Pancreas (tissue), 10 donors: ENCODE measurements around the gene COL4A1. TPM values are rescaled to one million over a fixed set of nuclear protein-coding genes. Genes with fewer than 3 reads are reported as not detected.

ENCODE experiments used
- ATAC-seq, 4 donors: fragments of 200-7000 bp; cut with Tn5 transposase; one replicate each; pipeline versions ENCODE4 v1.8.0 to v1.9.1; 2020; ENCODE audit warnings: mild to moderate bottlenecking in 4 of 4, moderate library complexity in 4 of 4
- DNase-seq, 6 donors: peaks; one replicate each; pipeline ENCODE4 v3.0.0-alpha.2; 2020
- FAIRE-seq: peaks from 2 replicates; lab custom pipeline; 2012; peaks lifted over from hg19 to GRCh38; lab: Jason Lieb, UNC
- H3K27ac ChIP-seq, 4 donors: fragments of 200-600 bp; sonication (generic); 1 replicate in 3 of 4; 2 replicates in 1 of 4; pipeline versions ENCODE4 v1.5.0 to v1.8.0; 2020
- H3K27me3 ChIP-seq, 4 donors: fragments of 200-600 bp; one replicate each; pipeline ENCODE4 v1.8.0; 2021
- H3K36me3 ChIP-seq, 3 donors: fragments of 200-600 bp; sonication (generic) in 1 of 3; one replicate each; pipeline versions ENCODE4 v1.5.0 to v1.8.0; 2020 to 2021
- H3K4me1 ChIP-seq, 3 donors: fragments of 200-600 bp; one replicate each; pipeline ENCODE4 v1.8.0; 2021
- H3K4me3 ChIP-seq, 4 donors: fragments of 200-600 bp; sonication (generic) in 2 of 4; one replicate each; pipeline versions ENCODE4 v1.5.0 to v1.8.0; 2020 to 2021
- H3K9me3 ChIP-seq, 4 donors: fragments of 200-600 bp; one replicate each; pipeline ENCODE4 v1.8.0; 2021
- CTCF ChIP-seq, 4 donors: fragments of 200-600 bp; sonication (generic) in 3 of 4; IDR thresholded peaks; one replicate each; pipeline versions ENCODE4 v1.5.0 to v1.8.0; 2021; ENCODE audit warnings: antibody characterized with exemption in 4 of 4
- WGBS, 2 donors: extraction: QIAGEN DNeasy Blood & Tissue Kit; methylation state at CpG; one replicate each; pipeline ENCODE4 v1.1.7; 2013; 5-methylcytosine and 5-hydroxymethylcytosine counted together
- intact Hi-C, 3 donors: fragments of 100-400 bp; cut with DNase I; formaldehyde crosslinking; loops; one replicate each; pipeline versions ENCODE4 v1.11.1 to v1.14.2; 2022
- polyA plus RNA-seq, 2 donors: library from polyadenylated mRNA; stranded (reverse); fragments of 200-250 nt; gene quantifications; one replicate each; pipeline ENCODE4 v1.2.3, GENCODE V29; 2013
- total RNA-seq, 6 donors: library from RNA; stranded (reverse); fragmentation: NEBNext Ultra II Directional in 4 of 6; extraction: Animal tissue kit (Norgen Biotek cat#: 25700) in 4 of 6; gene quantifications; one replicate each; pipeline versions ENCODE4 v1.2.1 to v1.2.4, GENCODE V29; 2021 to 2023
- donor health status: healthy with polysubstance abuse.
- donor health status: DM: no; HTN: no; CAD: no; lungs with moderate emphysema.
- donor health status: DM: no; HTN: no; CAD: no.
- donor health status: control.
- donor health status: control.
- donor health status: Bipolar disorder and iron deficiency.
- donor health status: DM: yes; HTN: yes; CAD: no.
- donor health status: DM: no; HTN: no; CAD: no.
- donor health status: DM: no; HTN: no; CAD: no.
- donor health status: DM: yes; HTN: yes; CAD: no.

Gene COL4A1
- total and polyA plus RNA-seq, 8 donors: 20.7 to 167 (median 35.6) TPM

- H3K4me1 ChIP-seq: peaks cover 0 to 3% (median 0%) of the 10 kb centered on the region in 3 donors
- H3K27me3 ChIP-seq: no peaks in the 10 kb centered on the region
- no peak for ATAC-seq
- no peak for FAIRE-seq
- no peaks in the 10 kb centered on the region for H3K36me3 ChIP-seq
- no peak for TF ChIP-seq CTCF (IDR thresholded peaks at IDR 0.05)
- no peak overlapping the region for H3K27ac ChIP-seq
- H3K9me3 ChIP-seq: no peaks in the 10 kb centered on the region
- intact Hi-C loops: no loop called here
- no peak overlapping the region for H3K4me3 ChIP-seq
- no peak for DNase-seq
- 75 to 90% methylated on average over 17 of the region's 17 CpGs for WGBS, 2 donors
These were observed 39.7 kb upstream of the COL4A1 start for GRCh38 chr13:110346661-110347067.

GRCh38 chr13:110345701-110346100 is 38.7 kb upstream of the COL4A1 start:
- intact Hi-C loops: no loop called here
- FAIRE-seq: no peak

GRCh38 chr13:110345266-110345665 is 38.3 kb upstream of the COL4A1 start:
- Histone ChIP-seq H3K9me3 (no peaks in the 10 kb centered on the region), H3K36me3 (no peaks in the 10 kb centered on the region), H3K27me3 (no peaks in the 10 kb centered on the region), H3K4me1 (peaks cover 0 to 10% (median 0%) of the 10 kb centered on the region in 3 donors), H3K27ac (no peak overlapping the region), H3K4me3 (no peak overlapping the region)
- DNase-seq (no peak), ATAC-seq (no peak), FAIRE-seq (no peak)
- WGBS, 2 donors: 77 to 81% methylated on average over 7 of the region's 7 CpGs
- no peak for TF ChIP-seq CTCF (IDR thresholded peaks at IDR 0.05)
- intact Hi-C loops: no loop called here

More at GRCh38 chr13:110345701-110346100, 38.7 kb upstream of the COL4A1 start:
- no peak for TF ChIP-seq CTCF (IDR thresholded peaks at IDR 0.05)
- Histone ChIP-seq H3K27me3 (no peaks in the 10 kb centered on the region), H3K4me1 (peaks cover 0 to 10% (median 0%) of the 10 kb centered on the region in 3 donors), H3K27ac (no peak overlapping the region), H3K36me3 (no peaks in the 10 kb centered on the region), H3K4me3 (no peak overlapping the region), H3K9me3 (no peaks in the 10 kb centered on the region)
- ATAC-seq (no peak), DNase-seq (no peak)
- 81% methylated on average over 4 of the region's 4 CpGs for WGBS, 2 donors

GRCh38 chr13:110344320-110344719 is 37.4 kb upstream of the COL4A1 start:
- 79 to 88% methylated on average over 5 of the region's 5 CpGs for WGBS, 2 donors
- Histone ChIP-seq H3K4me3 (no peak overlapping the region), H3K27ac (no peak overlapping the region), H3K9me3 (no peaks in the 10 kb centered on the region), H3K36me3 (no peaks in the 10 kb centered on the region), H3K27me3 (no peaks in the 10 kb centered on the region), H3K4me1 (peaks cover 0 to 10% (median 0%) of the 10 kb centered on the region in 3 donors)
- intact Hi-C loops: no loop called here
- FAIRE-seq (no peak), ATAC-seq (no peak), DNase-seq (no peak)
- no peak for TF ChIP-seq CTCF (IDR thresholded peaks at IDR 0.05)

- intact Hi-C loops: no loop called here
- Histone ChIP-seq H3K27ac (no peak overlapping the region), H3K9me3 (no peaks in the 10 kb centered on the region), H3K4me3 (no peak overlapping the region), H3K27me3 (no peaks in the 10 kb centered on the region), H3K36me3 (no peaks in the 10 kb centered on the region), H3K4me1 (peaks cover 0 to 10% (median 0%) of the 10 kb centered on the region in 3 donors)
- FAIRE-seq (no peak), ATAC-seq (peak in 2 of 4 donors; percentile 43 to 46), DNase-seq (no peak)
- no peak for TF ChIP-seq CTCF (IDR thresholded peaks at IDR 0.05)
- WGBS, 2 donors: 58 to 62% methylated on average over 16 of the region's 16 CpGs
These were observed 36.4 kb upstream of the COL4A1 start for GRCh38 chr13:110343241-110343865.
